GM06990 (cell line): ENCODE data around the gene GNG8.

Source experiments
- DNase-seq: peaks from one replicate; pipeline ENCODE4 v3.0.0-alpha.2; 2011; ENCODE audit not compliant: insufficient read length; ENCODE audit errors: extremely low read depth
- H3K27me3 ChIP-seq: replicated peaks from 2 replicates; pipeline ENCODE4 v1.6.0; 2011; ENCODE audit warnings: low read length; ENCODE audit not compliant: control insufficient read depth, insufficient read depth
- H3K36me3 ChIP-seq: 2 replicates; pipeline ENCODE4 v1.5.1; 2011; ENCODE audit warnings: low read length; ENCODE audit not compliant: control insufficient read depth, insufficient read depth
- H3K4me3 ChIP-seq: replicated peaks from 2 replicates; pipeline ENCODE4 v1.5.1; 2011; ENCODE audit warnings: low read depth, mild to moderate bottlenecking, control low read depth, low read length
- CTCF ChIP-seq: IDR thresholded peaks from 2 replicates; pipeline ENCODE4 v1.5.1; 2011; ENCODE audit warnings: low read length, control low read depth, mild to moderate bottlenecking, inconsistent platforms; ENCODE audit not compliant: insufficient read depth, poor library complexity, severe bottlenecking

The GNG8 gene

DNA sequence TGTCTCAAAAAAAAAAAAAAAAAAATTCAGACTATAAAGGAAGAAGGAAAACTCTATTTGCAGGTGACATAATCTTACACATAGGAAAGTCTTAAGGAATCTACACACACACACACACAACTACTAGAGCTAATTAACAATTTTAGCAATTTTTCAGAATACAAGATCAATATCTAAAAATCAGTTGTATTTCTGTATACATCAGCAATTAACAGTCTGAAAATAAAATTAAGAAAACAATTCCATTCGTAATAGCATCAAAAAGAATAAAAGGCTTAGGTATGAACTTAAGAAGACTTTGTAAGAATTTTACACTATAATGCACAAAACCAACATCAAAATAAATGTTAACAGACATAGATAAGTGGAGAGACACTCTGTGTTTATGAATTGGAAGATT, 50.5 kb downstream of the GNG8 start:
- no peaks in the 10 kb centered on the region for H3K27me3 ChIP-seq
- no peak for DNase-seq
- no peak overlapping the region for H3K4me3 ChIP-seq
- TF ChIP-seq CTCF: no peak
- H3K36me3 ChIP-seq: no peaks in the 10 kb centered on the region
